H9 (cell line): ENCODE data around the gene AFF2. TPM values are rescaled to one million over a fixed set of nuclear protein-coding genes. Genes with fewer than 3 reads are reported as not detected.

ENCODE experiments used
- DNase-seq: peaks from one replicate; pipeline ENCODE4 v3.0.0-alpha.2; 2017
- H2AFZ ChIP-seq: one replicate; pipeline ENCODE4 v1.6.1; 2013; ENCODE audit warnings: mild to moderate bottlenecking, low read length, control low read depth, moderate library complexity
- H2AK5ac ChIP-seq: 2 replicates; pipeline ENCODE4 v1.6.1; 2013; ENCODE audit warnings: low read length, control low read depth, mixed read lengths; ENCODE audit not compliant: insufficient read length
- H2BK120ac ChIP-seq: one replicate; pipeline ENCODE4 v1.6.1; 2013; ENCODE audit warnings: low read depth, mild to moderate bottlenecking, low read length, control low read depth, inconsistent platforms; ENCODE audit not compliant: poor library complexity, severe bottlenecking
- H2BK12ac ChIP-seq: 2 replicates; pipeline ENCODE4 v1.6.1; 2013; ENCODE audit warnings: low read length, control low read depth, mixed read lengths, low read depth; ENCODE audit not compliant: insufficient read length
- H2BK15ac ChIP-seq: 2 replicates; pipeline ENCODE4 v1.6.1; 2013; ENCODE audit warnings: low read depth, low read length, control low read depth
- H2BK20ac ChIP-seq: one replicate; pipeline ENCODE4 v1.6.1; 2013; ENCODE audit warnings: low read depth, mild to moderate bottlenecking, low read length, control low read depth, inconsistent platforms; ENCODE audit not compliant: poor library complexity, severe bottlenecking
- H2BK5ac ChIP-seq: 2 replicates; pipeline ENCODE4 v1.6.1; 2013; ENCODE audit warnings: low read length, control low read depth, mixed read lengths; ENCODE audit not compliant: insufficient read length
- H3K14ac ChIP-seq: 2 replicates; pipeline ENCODE4 v1.6.1; 2013; ENCODE audit warnings: low read length, control low read depth; ENCODE audit not compliant: insufficient read depth
- H3K18ac ChIP-seq: 2 replicates; pipeline ENCODE4 v1.6.1; 2013; ENCODE audit warnings: low read depth, mild to moderate bottlenecking, mixed read lengths, low read length, control low read depth; ENCODE audit not compliant: insufficient read length
- H3K23ac ChIP-seq: 2 replicates; pipeline ENCODE4 v1.6.1; 2013; ENCODE audit warnings: low read length, control low read depth, mixed read lengths, low read depth; ENCODE audit not compliant: insufficient read length
- H3K23me2 ChIP-seq: 2 replicates; pipeline ENCODE4 v1.6.1; 2013; ENCODE audit warnings: low read depth, mild to moderate bottlenecking, mixed read lengths, low read length, control low read depth; ENCODE audit not compliant: insufficient read length, poor library complexity, severe bottlenecking
- H3K27ac ChIP-seq: 2 replicates; pipeline ENCODE4 v1.5.1; 2013; ENCODE audit warnings: low read length, control low read depth, mixed read lengths, low read depth; ENCODE audit not compliant: insufficient read length
- H3K27me3 ChIP-seq: 2 replicates; pipeline ENCODE4 v1.6.1; 2013; ENCODE audit warnings: low read length, control low read depth, inconsistent platforms; ENCODE audit not compliant: insufficient read depth
- H3K4ac ChIP-seq: 2 replicates; pipeline ENCODE4 v1.6.1; 2013; ENCODE audit warnings: low read depth, mild to moderate bottlenecking, control low read depth, inconsistent platforms, low read length, moderate library complexity
- H3K4me1 ChIP-seq: 2 replicates; pipeline ENCODE4 v1.6.1; 2013; ENCODE audit warnings: low read length, control low read depth, inconsistent platforms; ENCODE audit not compliant: insufficient read depth
- H3K4me2 ChIP-seq: 2 replicates; pipeline ENCODE4 v1.6.1; 2013; ENCODE audit warnings: low read length, control low read depth, mixed read lengths; ENCODE audit not compliant: insufficient read length, insufficient read depth
- H3K56ac ChIP-seq: 2 replicates; pipeline ENCODE4 v1.6.1; 2013; ENCODE audit warnings: low read depth, mild to moderate bottlenecking, mixed read lengths, low read length, control low read depth; ENCODE audit not compliant: insufficient read length
- H3K79me1 ChIP-seq: 2 replicates; pipeline ENCODE4 v1.6.1; 2013; ENCODE audit warnings: low read depth, mild to moderate bottlenecking, moderate library complexity, low read length, control low read depth, inconsistent platforms; ENCODE audit not compliant: insufficient read depth, poor library complexity, severe bottlenecking
- H3K79me2 ChIP-seq: 2 replicates; pipeline ENCODE4 v1.6.1; 2013; ENCODE audit warnings: low read length, control low read depth, inconsistent platforms; ENCODE audit not compliant: insufficient read depth
- H3K9ac ChIP-seq: 2 replicates; pipeline ENCODE4 v1.6.1; 2013; ENCODE audit warnings: low read length, control low read depth, mixed read lengths; ENCODE audit not compliant: insufficient read length; ENCODE audit errors: extremely low read depth
- H3K9me3 ChIP-seq: one replicate; pipeline ENCODE4 v1.6.1; 2013; ENCODE audit warnings: low read depth, low read length, inconsistent platforms; ENCODE audit not compliant: control insufficient read depth
- H3T11ph ChIP-seq: one replicate; pipeline ENCODE4 v1.6.1; 2013; ENCODE audit warnings: mild to moderate bottlenecking, low read length, control low read depth, inconsistent platforms
- H4K20me1 ChIP-seq: one replicate; pipeline ENCODE4 v1.6.1; 2013; ENCODE audit not compliant: control insufficient read depth, insufficient read length, insufficient read depth
- H4K5ac ChIP-seq: 2 replicates; pipeline ENCODE4 v1.6.1; 2013; ENCODE audit warnings: low read depth, mild to moderate bottlenecking, mixed read lengths, low read length, control low read depth; ENCODE audit not compliant: insufficient read length
- H4K8ac ChIP-seq: replicated peaks from 2 replicates; pipeline ENCODE4 v1.6.1; 2013; ENCODE audit warnings: low read length, control low read depth, mixed read lengths, low read depth; ENCODE audit not compliant: insufficient read length
- H4K91ac ChIP-seq: 2 replicates; pipeline ENCODE4 v1.6.1; 2013; ENCODE audit warnings: low read depth, mild to moderate bottlenecking, moderate library complexity, mixed read lengths, low read length, control low read depth; ENCODE audit not compliant: insufficient read length
- H3K27ac Mint-ChIP-seq, 3 experiments: 2 replicates in 2 of 3; 3 replicates in 1 of 3; pipeline ENCODE4 v1.8.0; 2020 to 2021; ENCODE audit warnings: mixed read lengths in 3 of 3, mild to moderate bottlenecking in 1 of 3, moderate library complexity in 1 of 3
- H3K27me3 Mint-ChIP-seq: 2 replicates; pipeline ENCODE4 v1.8.0; 2021; ENCODE audit warnings: low read depth, mild to moderate bottlenecking, moderate library complexity, mixed read lengths
- H3K36me3 Mint-ChIP-seq, 3 experiments: 2 replicates in 2 of 3; 3 replicates in 1 of 3; pipeline ENCODE4 v1.8.0; 2020 to 2021; ENCODE audit warnings: low read depth in 3 of 3, mixed read lengths in 3 of 3; ENCODE audit not compliant: insufficient read depth in 1 of 3
- H3K4me1 Mint-ChIP-seq, 2 experiments: 2 replicates each; pipeline ENCODE4 v1.8.0; 2020; ENCODE audit warnings: mixed read lengths in 2 of 2
- H3K4me3 Mint-ChIP-seq, 2 experiments: 2 replicates in 1 of 2; 3 replicates in 1 of 2; pipeline ENCODE4 v1.8.0; 2020 to 2021; ENCODE audit warnings: mild to moderate bottlenecking in 2 of 2, mixed read lengths in 2 of 2, moderate library complexity in 1 of 2
- H3K9me3 Mint-ChIP-seq, 2 experiments: 2 replicates in 1 of 2; 3 replicates in 1 of 2; pipeline ENCODE4 v1.8.0; 2020; ENCODE audit warnings: mild to moderate bottlenecking in 2 of 2, mixed read lengths in 2 of 2, moderate library complexity in 1 of 2
- WGBS: extraction: QIAGEN DNeasy Blood & Tissue Kit; methylation state at CpG from one replicate; pipeline ENCODE4 v1.1.7; 2013; ENCODE audit warnings: missing lambda C conversion rate, low lambda C conversion rate, mixed read lengths; ENCODE audit not compliant: insufficient read length; ENCODE audit errors: extremely low coverage; 5-methylcytosine and 5-hydroxymethylcytosine counted together
- total RNA-seq: library from RNA; stranded (reverse); gene quantifications from 2 replicates; pipeline ENCODE4 v1.2.1, GENCODE V29; 2021
- TF ChIP-seq, protein P1 (sequence below): fragments of 200-600 bp; sonication (generic); conservative IDR thresholded peaks from 3 replicates; pipeline ENCODE4 v1.8.0; 2021; ENCODE audit warnings: antibody characterized with exemption, mild to moderate bottlenecking

The AFF2 gene
- total RNA-seq, 1 experiment from 2014 or later = 14.6 TPM

DNA sequence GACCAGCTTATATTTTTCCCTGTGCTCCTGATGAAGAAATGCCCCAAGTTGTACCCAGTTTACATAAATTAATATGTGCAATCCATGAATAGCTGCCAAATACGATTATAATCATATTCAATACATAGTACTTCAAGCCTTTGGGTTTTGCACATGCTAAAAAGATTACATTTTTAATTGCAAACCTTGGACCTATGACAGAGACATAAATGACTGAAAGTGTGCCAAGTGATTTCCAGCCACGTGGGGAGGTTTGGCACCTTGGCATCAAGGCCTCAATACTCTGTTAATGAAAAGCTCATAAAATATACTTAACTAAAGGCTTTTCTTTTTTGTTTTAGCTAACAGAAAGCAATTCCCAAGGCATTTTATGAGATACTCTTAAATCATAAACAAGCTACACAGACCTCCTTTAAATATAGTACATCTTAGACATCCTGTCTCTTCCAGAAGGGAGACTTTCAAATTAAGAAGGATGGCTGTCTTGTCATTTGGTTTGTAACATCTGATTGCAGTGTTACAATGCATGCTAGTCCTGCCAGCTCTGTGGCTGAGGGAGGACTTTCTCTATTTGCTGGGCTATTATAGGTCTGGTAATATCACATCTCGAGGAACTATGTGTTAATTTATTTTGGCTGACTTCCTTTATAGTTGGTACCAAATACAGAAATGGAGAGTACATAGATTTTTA lies 404.1 kb downstream of the AFF2 start:
- H3K14ac ChIP-seq = no peak overlapping the region
- H3K23ac ChIP-seq = no peak overlapping the region
- H4K20me1 ChIP-seq = no peaks in the 10 kb centered on the region
- no CpG with 5 or more reads among the region's 3 CpGs for WGBS
- Mint-ChIP-seq H3K4me3 (no peak overlapping the region), H3K4me1 (peaks cover 6 to 8% of the 10 kb centered on the region in 2 experiments; a peak in 3 of 4 replicates), H3K9me3 (peaks cover 77 to 80% of the 10 kb centered on the region in 2 experiments), H3K27me3 (no peaks in the 10 kb centered on the region; the same call in 1 of the 2 replicates), H3K36me3 (peaks cover 11 to 20% (median 18%) of the 10 kb centered on the region in 3 experiments), H3K27ac (no peak overlapping the region)
- TF ChIP-seq, protein P1, sequence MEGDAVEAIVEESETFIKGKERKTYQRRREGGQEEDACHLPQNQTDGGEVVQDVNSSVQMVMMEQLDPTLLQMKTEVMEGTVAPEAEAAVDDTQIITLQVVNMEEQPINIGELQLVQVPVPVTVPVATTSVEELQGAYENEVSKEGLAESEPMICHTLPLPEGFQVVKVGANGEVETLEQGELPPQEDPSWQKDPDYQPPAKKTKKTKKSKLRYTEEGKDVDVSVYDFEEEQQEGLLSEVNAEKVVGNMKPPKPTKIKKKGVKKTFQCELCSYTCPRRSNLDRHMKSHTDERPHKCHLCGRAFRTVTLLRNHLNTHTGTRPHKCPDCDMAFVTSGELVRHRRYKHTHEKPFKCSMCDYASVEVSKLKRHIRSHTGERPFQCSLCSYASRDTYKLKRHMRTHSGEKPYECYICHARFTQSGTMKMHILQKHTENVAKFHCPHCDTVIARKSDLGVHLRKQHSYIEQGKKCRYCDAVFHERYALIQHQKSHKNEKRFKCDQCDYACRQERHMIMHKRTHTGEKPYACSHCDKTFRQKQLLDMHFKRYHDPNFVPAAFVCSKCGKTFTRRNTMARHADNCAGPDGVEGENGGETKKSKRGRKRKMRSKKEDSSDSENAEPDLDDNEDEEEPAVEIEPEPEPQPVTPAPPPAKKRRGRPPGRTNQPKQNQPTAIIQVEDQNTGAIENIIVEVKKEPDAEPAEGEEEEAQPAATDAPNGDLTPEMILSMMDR = no peak
- H3K9me3 ChIP-seq = peaks cover 22% of the 10 kb centered on the region
- no peak overlapping the region for H4K8ac ChIP-seq
- no peak overlapping the region for H4K5ac ChIP-seq
- H2BK20ac ChIP-seq = no peak overlapping the region
- H3K4me1 ChIP-seq = no peaks in the 10 kb centered on the region
- no peaks in the 10 kb centered on the region for H3K79me2 ChIP-seq
- H3K56ac ChIP-seq = no peak overlapping the region
- no peak overlapping the region for H3T11ph ChIP-seq
- no peak overlapping the region for H3K27ac ChIP-seq
- no peak overlapping the region for H2BK12ac ChIP-seq
- H3K79me1 ChIP-seq = no peaks in the 10 kb centered on the region
- H2BK5ac ChIP-seq = no peak overlapping the region
- H3K4me2 ChIP-seq = no peak overlapping the region
- H2BK120ac ChIP-seq = no peak overlapping the region
- H3K23me2 ChIP-seq = no peaks in the 10 kb centered on the region
- H2BK15ac ChIP-seq = no peak overlapping the region
- H3K9ac ChIP-seq = no peak overlapping the region
- no peak overlapping the region for H3K18ac ChIP-seq
- H3K27me3 ChIP-seq = no peaks in the 10 kb centered on the region
- no peak overlapping the region for H2AFZ ChIP-seq
- no peak overlapping the region for H3K4ac ChIP-seq
- no peak for DNase-seq
- no peak overlapping the region for H2AK5ac ChIP-seq
- no peak overlapping the region for H4K91ac ChIP-seq
